ENCODE data around the gene PPP1R10. TPM values are rescaled to one million over a fixed set of nuclear protein-coding genes. Genes with fewer than 3 reads are reported as not detected.

Gene PPP1R10
- total and polyA plus RNA-seq, 11 donors, result 9.4 to 44.9 (median 28.1) TPM

DNA sequence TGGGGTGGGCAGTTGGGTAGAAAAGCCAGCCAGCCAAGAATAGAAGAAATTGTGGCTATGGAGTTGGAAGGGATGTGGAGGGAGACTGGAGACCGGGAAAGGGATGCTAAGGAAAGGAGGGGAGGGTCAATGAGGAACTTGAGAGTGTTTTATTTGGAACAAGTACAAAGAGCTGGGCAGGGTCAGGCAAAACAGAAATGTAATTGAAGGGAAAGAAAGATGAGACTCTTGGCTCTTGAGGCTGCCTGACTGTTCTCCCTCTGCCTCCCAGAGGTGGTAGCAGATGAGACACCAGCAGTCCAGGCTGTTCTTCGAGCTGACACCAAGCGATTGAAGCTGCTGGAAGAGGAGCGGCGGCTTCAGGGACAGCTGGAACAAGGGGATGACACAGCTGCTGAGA lies 33.1 kb downstream of the PPP1R10 start:
- Histone ChIP-seq H3K27me3 (no peaks in the 10 kb centered on the region), H3K36me3 (peaks cover 5 to 100% (median 98%) of the 10 kb centered on the region in 9 donors), H3K4me1 (no peaks in the 10 kb centered on the region), H3K4me3 (no peak overlapping the region), H3K9me3 (no peaks in the 10 kb centered on the region), H3K27ac (no peak overlapping the region)
- intact Hi-C loops (cut with DNase I), result no loop called here
- no peak for TF ChIP-seq POLR2A (IDR thresholded peaks at IDR 0.05)
- TF ChIP-seq, protein P1, sequence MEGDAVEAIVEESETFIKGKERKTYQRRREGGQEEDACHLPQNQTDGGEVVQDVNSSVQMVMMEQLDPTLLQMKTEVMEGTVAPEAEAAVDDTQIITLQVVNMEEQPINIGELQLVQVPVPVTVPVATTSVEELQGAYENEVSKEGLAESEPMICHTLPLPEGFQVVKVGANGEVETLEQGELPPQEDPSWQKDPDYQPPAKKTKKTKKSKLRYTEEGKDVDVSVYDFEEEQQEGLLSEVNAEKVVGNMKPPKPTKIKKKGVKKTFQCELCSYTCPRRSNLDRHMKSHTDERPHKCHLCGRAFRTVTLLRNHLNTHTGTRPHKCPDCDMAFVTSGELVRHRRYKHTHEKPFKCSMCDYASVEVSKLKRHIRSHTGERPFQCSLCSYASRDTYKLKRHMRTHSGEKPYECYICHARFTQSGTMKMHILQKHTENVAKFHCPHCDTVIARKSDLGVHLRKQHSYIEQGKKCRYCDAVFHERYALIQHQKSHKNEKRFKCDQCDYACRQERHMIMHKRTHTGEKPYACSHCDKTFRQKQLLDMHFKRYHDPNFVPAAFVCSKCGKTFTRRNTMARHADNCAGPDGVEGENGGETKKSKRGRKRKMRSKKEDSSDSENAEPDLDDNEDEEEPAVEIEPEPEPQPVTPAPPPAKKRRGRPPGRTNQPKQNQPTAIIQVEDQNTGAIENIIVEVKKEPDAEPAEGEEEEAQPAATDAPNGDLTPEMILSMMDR (IDR thresholded peaks at IDR 0.05), result no peak
- no peak for ATAC-seq
- 82 to 92% (median 89%) methylated on average over 5 of the region's 5 CpGs for WGBS, 4 donors
- DNase-seq, result no peak

DNA sequence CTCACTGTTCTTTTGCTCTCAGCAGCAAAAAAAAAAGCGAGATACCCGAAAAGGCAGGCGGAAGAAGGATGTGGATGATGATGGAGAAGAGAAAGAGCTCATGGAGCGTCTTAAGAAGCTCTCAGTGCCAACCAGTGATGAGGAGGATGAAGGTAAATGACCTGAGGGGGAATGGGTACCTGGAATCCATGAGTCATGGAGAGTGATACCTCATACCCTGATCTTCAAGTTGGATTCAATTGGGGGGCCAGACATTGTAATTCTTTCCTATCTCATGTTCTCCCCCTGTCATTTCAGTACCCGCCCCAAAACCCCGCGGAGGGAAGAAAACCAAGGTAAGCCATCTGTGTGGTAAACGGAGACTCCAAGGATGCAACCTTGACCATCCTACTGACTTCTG lies 39.0 kb downstream of the PPP1R10 start:
- H3K36me3 ChIP-seq, result peaks cover 3 to 89% (median 69%) of the 10 kb centered on the region in 9 donors
- H3K4me1 ChIP-seq, result peaks cover 0 to 16% (median 6%) of the 10 kb centered on the region in 12 donors
- intact Hi-C loops (cut with DNase I), result no loop called here
- no peak overlapping the region for H3K4me3 ChIP-seq
- TF ChIP-seq POLR2A (IDR thresholded peaks at IDR 0.05), result no peak
- TF ChIP-seq, protein P1 (IDR thresholded peaks at IDR 0.05), result no peak
- no peaks in the 10 kb centered on the region for H3K27me3 ChIP-seq
- ATAC-seq (no peak), DNase-seq (no peak)
- 96 to 97% (median 97%) methylated on average over 8 of the region's 8 CpGs for WGBS, 4 donors
- no peak overlapping the region for H3K27ac ChIP-seq
- H3K9me3 ChIP-seq, result no peaks in the 10 kb centered on the region

DNA sequence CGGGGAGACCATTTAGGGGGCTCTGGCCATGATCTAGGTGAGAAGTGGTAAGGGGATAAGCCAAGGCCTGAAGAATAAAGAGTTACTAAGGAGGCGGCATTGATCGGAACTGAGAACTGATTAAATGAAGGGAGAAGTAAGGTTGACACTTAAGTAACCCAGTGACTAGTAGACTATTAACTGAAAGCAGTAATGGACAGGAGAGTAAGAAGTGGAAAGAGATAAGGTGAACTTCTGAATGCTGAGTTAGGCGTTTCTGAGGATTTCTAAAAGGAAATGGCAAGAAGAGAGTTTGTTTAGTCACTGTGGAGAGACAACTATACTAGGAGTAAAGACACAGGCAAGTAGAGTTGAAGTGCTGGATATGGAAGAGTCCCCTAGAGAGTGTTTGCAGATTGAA lies 43.9 kb downstream of the PPP1R10 start:
- TF ChIP-seq, protein P1 (IDR thresholded peaks at IDR 0.05), result no peak
- no peak for TF ChIP-seq POLR2A (IDR thresholded peaks at IDR 0.05)
- no peaks in the 10 kb centered on the region for H3K9me3 ChIP-seq
- H3K4me1 ChIP-seq, result peaks cover 0 to 40% (median 28%) of the 10 kb centered on the region in 12 donors
- no peak overlapping the region for H3K27ac ChIP-seq
- intact Hi-C loops (cut with DNase I), result loop anchor here in 1 of 10 donors (2.0 kb wide), 1 partner anchor 20 kb away; no protein-coding TSS in a partner anchor
- peaks cover 0 to 39% (median 24%) of the 10 kb centered on the region in 9 donors for H3K36me3 ChIP-seq
- DNase-seq (no peak), ATAC-seq (no peak)
- WGBS, 4 donors, result 58 to 71% (median 59%) methylated on average over 4 of the region's 4 CpGs
- H3K27me3 ChIP-seq, result no peaks in the 10 kb centered on the region
- H3K4me3 ChIP-seq, result no peak overlapping the region

DNA sequence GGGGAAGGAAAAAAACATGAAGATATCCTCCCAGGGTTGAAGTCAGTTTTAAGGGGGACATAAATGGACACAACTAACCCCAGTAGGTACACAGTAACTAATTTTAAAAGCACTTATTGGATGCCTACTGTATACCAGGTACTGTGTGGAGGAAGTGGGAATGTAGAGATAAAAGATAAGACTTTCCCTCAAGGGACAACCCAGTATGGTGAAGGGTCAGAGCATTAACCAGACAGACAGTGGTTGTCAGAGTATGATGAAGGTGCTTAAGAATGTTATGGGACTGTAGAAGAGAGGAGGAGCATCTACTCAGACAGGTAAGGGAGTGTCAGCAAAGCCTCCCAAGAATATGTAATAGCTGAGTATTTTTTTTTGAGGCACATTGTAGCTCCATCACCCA lies 44.9 kb downstream of the PPP1R10 start:
- H3K27me3 ChIP-seq, result no peaks in the 10 kb centered on the region
- no peaks in the 10 kb centered on the region for H3K9me3 ChIP-seq
- H3K4me1 ChIP-seq, result peaks cover 0 to 40% (median 28%) of the 10 kb centered on the region in 12 donors
- intact Hi-C loops (cut with DNase I), result loop anchor here in 1 of 10 donors (2.0 kb wide), 1 partner anchor 21 kb away; no protein-coding TSS in a partner anchor
- peak overlapping the region in 8 of 12 donors; percentile 84 to 97 (median 88) for H3K27ac ChIP-seq
- TF ChIP-seq, protein P1 (IDR thresholded peaks at IDR 0.05), result no peak
- no peak for TF ChIP-seq POLR2A (IDR thresholded peaks at IDR 0.05)
- peaks cover 0 to 29% (median 14%) of the 10 kb centered on the region in 9 donors for H3K36me3 ChIP-seq
- ATAC-seq (no peak), DNase-seq (no peak)
- H3K4me3 ChIP-seq, result peak overlapping the region; percentile 27 to 95 (median 73)

Data from heart left ventricle (tissue), 16 donors.